Mesenchymal stem cell (in vitro differentiated cells and primary cell): ENCODE measurements around the gene PDGFRB.
A peak's percentile ranks its signal among the peaks of the same experiment; 100 is the strongest.

Experiments
- DNase-seq: peaks from one replicate; pipeline ENCODE4 v3.0.0-alpha.2; 2013
- H2AFZ ChIP-seq: one replicate; pipeline ENCODE4 v1.6.1; 2013; ENCODE audit warnings: low read depth, mild to moderate bottlenecking, control low read depth, inconsistent platforms, low read length, moderate library complexity
- H2AK5ac ChIP-seq: 2 replicates; pipeline ENCODE4 v1.6.1; 2013; ENCODE audit warnings: low read length, moderate library complexity, mild to moderate bottlenecking, inconsistent platforms; ENCODE audit not compliant: severe bottlenecking
- H2BK120ac ChIP-seq: one replicate; pipeline ENCODE4 v1.6.1; 2013; ENCODE audit warnings: low read depth, mild to moderate bottlenecking, inconsistent platforms, low read length, moderate library complexity
- H2BK12ac ChIP-seq, 2 experiments: one replicate each; pipeline ENCODE4 v1.6.1; 2013; ENCODE audit warnings: inconsistent platforms in 2 of 2, low read length in 2 of 2, mild to moderate bottlenecking in 2 of 2, moderate library complexity in 2 of 2, control low read depth in 1 of 2
- H2BK15ac ChIP-seq: one replicate; pipeline ENCODE4 v1.6.1; 2013; ENCODE audit warnings: mild to moderate bottlenecking, low read depth, inconsistent platforms; ENCODE audit not compliant: poor library complexity, severe bottlenecking
- H2BK5ac ChIP-seq: 2 replicates; pipeline ENCODE4 v1.6.1; 2013; ENCODE audit warnings: low read depth, mild to moderate bottlenecking, low read length, control low read depth, inconsistent platforms; ENCODE audit not compliant: poor library complexity, severe bottlenecking
- H3K14ac ChIP-seq, 2 experiments: one replicate each; pipeline ENCODE4 v1.6.1; 2013; ENCODE audit warnings: inconsistent platforms in 2 of 2, low read length in 2 of 2, control low read depth in 1 of 2, mild to moderate bottlenecking in 1 of 2, moderate library complexity in 1 of 2
- H3K18ac ChIP-seq, 2 experiments: one replicate each; pipeline ENCODE4 v1.6.1; 2013; ENCODE audit warnings: inconsistent platforms in 2 of 2, low read length in 2 of 2, control low read depth in 1 of 2, low read depth in 1 of 2, mild to moderate bottlenecking in 1 of 2
- H3K23ac ChIP-seq, 2 experiments: one replicate each; pipeline ENCODE4 v1.6.1; 2013; ENCODE audit warnings: inconsistent platforms in 2 of 2, low read length in 2 of 2, mild to moderate bottlenecking in 2 of 2, moderate library complexity in 2 of 2, control low read depth in 1 of 2
- H3K27ac ChIP-seq: 2 replicates; pipeline ENCODE4 v1.5.1; 2013; ENCODE audit warnings: mild to moderate bottlenecking, moderate library complexity, low read length, control low read depth, inconsistent platforms; ENCODE audit not compliant: poor library complexity, severe bottlenecking
- H3K27me3 ChIP-seq, 2 experiments: 2 replicates each; pipeline versions ENCODE4 v1.6.1 to v1.7.0; 2013; ENCODE audit warnings: low read length in 2 of 2, mild to moderate bottlenecking in 2 of 2, moderate library complexity in 2 of 2, control low read depth in 1 of 2, inconsistent platforms in 1 of 2; ENCODE audit not compliant: control insufficient read depth in 1 of 2, insufficient read depth in 1 of 2
- H3K36me3 ChIP-seq, 2 experiments: 2 replicates each; pipeline versions ENCODE4 v1.6.1 to v1.7.0; 2013; ENCODE audit warnings: low read length in 2 of 2, control low read depth in 1 of 2, inconsistent platforms in 1 of 2, low read depth in 1 of 2, mild to moderate bottlenecking in 1 of 2; ENCODE audit not compliant: insufficient read depth in 2 of 2, control insufficient read depth in 1 of 2
- H3K4ac ChIP-seq, 2 experiments: one replicate each; pipeline ENCODE4 v1.6.1; 2013; ENCODE audit warnings: inconsistent platforms in 2 of 2, low read length in 2 of 2, mild to moderate bottlenecking in 2 of 2, moderate library complexity in 2 of 2, control low read depth in 1 of 2, low read depth in 1 of 2
- H3K4me1 ChIP-seq: 2 replicates; pipeline ENCODE4 v1.6.1; 2013; ENCODE audit warnings: low read depth, low read length, control low read depth; ENCODE audit not compliant: control insufficient read depth, insufficient read depth
- H3K4me2 ChIP-seq: 2 replicates; pipeline ENCODE4 v1.6.1; 2013; ENCODE audit warnings: low read length, mild to moderate bottlenecking, inconsistent platforms; ENCODE audit not compliant: poor library complexity, severe bottlenecking
- H3K4me3 ChIP-seq, 2 experiments: 2 replicates each; pipeline versions ENCODE4 v1.5.1 to v1.7.0; 2013; ENCODE audit warnings: low read length in 2 of 2, mild to moderate bottlenecking in 2 of 2, control low read depth in 1 of 2, low read depth in 1 of 2; ENCODE audit not compliant: insufficient read depth in 1 of 2
- H3K79me1 ChIP-seq: replicated peaks from 2 replicates; pipeline ENCODE4 v1.6.1; 2013; ENCODE audit warnings: mild to moderate bottlenecking, control low read depth, low read length, inconsistent platforms; ENCODE audit not compliant: poor library complexity, severe bottlenecking
- H3K9ac ChIP-seq: 2 replicates; pipeline ENCODE4 v1.7.0; 2013; ENCODE audit warnings: mild to moderate bottlenecking, low read length, moderate library complexity
- H3K9me3 ChIP-seq: 2 replicates; pipeline ENCODE4 v1.7.0; 2013; ENCODE audit warnings: mild to moderate bottlenecking, low read length; ENCODE audit not compliant: control insufficient read depth
- H4K8ac ChIP-seq: one replicate; pipeline ENCODE4 v1.6.1; 2013; ENCODE audit warnings: inconsistent platforms, mild to moderate bottlenecking, low read length, moderate library complexity
- H4K91ac ChIP-seq: one replicate; pipeline ENCODE4 v1.6.1; 2013; ENCODE audit warnings: mild to moderate bottlenecking, low read length, inconsistent platforms
- WGBS: methylation state at CpG from one replicate; pipeline ENCODE4 v1.1.7; 2013; ENCODE audit warnings: mixed read lengths; 5-methylcytosine and 5-hydroxymethylcytosine counted together

PDGFRB gene

DNA sequence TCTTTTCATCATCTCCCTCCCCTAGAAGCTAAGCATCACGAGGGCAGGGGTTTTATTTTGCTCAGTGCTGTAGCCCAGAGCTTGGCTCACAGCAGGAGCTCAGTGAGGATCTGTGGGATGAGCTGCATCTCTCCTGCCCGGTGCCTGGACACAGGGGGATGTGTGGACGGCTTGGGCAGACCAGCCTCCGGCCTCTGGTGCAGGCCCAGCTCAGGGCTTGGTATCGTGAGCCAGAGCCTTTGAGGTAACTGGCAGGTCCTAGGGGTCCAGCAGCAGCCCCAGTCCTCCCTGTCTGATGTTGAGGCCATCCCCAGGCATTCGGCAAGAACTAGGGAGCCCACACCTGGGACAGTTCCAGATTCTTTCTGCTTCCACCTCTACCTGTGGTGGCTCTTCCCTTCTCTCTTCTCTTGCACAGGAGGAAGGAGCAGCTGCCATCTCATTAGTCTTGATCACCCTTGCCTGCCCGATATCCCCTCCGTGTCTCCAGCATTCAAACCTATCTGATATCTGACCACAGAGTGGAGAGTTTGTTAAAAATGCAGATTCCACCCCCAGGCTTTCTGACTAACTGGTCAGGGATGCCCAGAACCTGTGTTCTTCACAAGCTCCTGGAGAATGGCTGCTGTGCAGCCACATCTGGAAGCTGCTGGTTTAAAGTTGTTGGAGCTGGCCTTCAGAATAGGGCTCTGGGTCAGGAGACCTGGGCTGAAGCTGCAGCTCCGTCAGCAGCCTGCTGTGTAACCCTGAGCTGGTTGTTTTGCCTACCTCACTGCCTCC is 26.3 kb upstream of the PDGFRB start:
- H4K91ac ChIP-seq: no peak overlapping the region
- H3K27ac ChIP-seq: no peak overlapping the region
- H3K4me3 ChIP-seq: no peak overlapping the region
- peaks cover 0 to 3% of the 10 kb centered on the region in 2 experiments for H3K27me3 ChIP-seq
- H2AK5ac ChIP-seq: no peak overlapping the region
- no peak overlapping the region for H2BK15ac ChIP-seq
- H3K23ac ChIP-seq: no peak overlapping the region
- H3K9me3 ChIP-seq: no peaks in the 10 kb centered on the region
- H3K79me1 ChIP-seq: no peaks in the 10 kb centered on the region
- H3K14ac ChIP-seq: no peak overlapping the region
- WGBS: 87% methylated on average over 8 of the region's 9 CpGs
- no peak overlapping the region for H3K4me2 ChIP-seq
- peaks cover 5% of the 10 kb centered on the region for H3K4me1 ChIP-seq
- no peak overlapping the region for H2BK120ac ChIP-seq
- H3K18ac ChIP-seq: no peak overlapping the region
- no peak overlapping the region for H3K4ac ChIP-seq
- H2BK12ac ChIP-seq: peak overlapping the region in 1 of 2 experiments; percentile 29
- H2BK5ac ChIP-seq: no peak overlapping the region
- no peak overlapping the region for H4K8ac ChIP-seq
- H3K9ac ChIP-seq: peak overlapping the region; percentile 77
- DNase-seq: no peak
- no peaks in the 10 kb centered on the region for H3K36me3 ChIP-seq
- no peak overlapping the region for H2AFZ ChIP-seq

DNA sequence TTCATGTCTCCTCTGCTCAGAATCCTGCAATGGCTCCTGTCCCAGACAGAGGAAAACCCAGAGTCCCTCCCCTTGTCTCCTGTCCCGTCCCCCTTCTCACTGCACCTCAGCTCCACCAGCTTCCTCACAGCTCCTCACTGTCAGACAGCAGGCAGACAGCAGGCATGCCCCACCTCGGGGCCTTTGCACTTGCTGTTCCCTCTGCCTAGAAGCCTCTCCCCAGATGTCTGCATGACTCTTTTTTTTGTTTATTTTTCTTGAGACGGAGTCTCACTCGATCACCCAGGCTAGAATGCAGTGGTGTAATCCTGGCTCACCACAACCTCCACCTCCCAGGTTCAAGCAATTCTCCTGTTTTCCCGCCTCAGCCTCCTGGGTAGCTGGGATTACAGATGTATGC is 25.4 kb upstream of the PDGFRB start:
- WGBS: 37% methylated on average over 5 of the region's 5 CpGs
- H3K9ac ChIP-seq: peak overlapping the region; percentile 77
- no peak overlapping the region for H3K4me2 ChIP-seq
- H3K9me3 ChIP-seq: no peaks in the 10 kb centered on the region
- no peak overlapping the region for H3K23ac ChIP-seq
- H3K14ac ChIP-seq: no peak overlapping the region
- H3K4me3 ChIP-seq: no peak overlapping the region
- H2BK15ac ChIP-seq: no peak overlapping the region
- H3K79me1 ChIP-seq: no peaks in the 10 kb centered on the region
- H2AK5ac ChIP-seq: no peak overlapping the region
- H3K27ac ChIP-seq: no peak overlapping the region
- H2AFZ ChIP-seq: no peak overlapping the region
- H4K8ac ChIP-seq: no peak overlapping the region
- no peak overlapping the region for H3K4ac ChIP-seq
- peak; percentile 77 for DNase-seq
- no peaks in the 10 kb centered on the region for H3K36me3 ChIP-seq
- no peak overlapping the region for H4K91ac ChIP-seq
- no peaks in the 10 kb centered on the region for H3K27me3 ChIP-seq
- H2BK120ac ChIP-seq: no peak overlapping the region
- peaks cover 9% of the 10 kb centered on the region for H3K4me1 ChIP-seq
- H2BK12ac ChIP-seq: no peak overlapping the region
- no peak overlapping the region for H2BK5ac ChIP-seq
- H3K18ac ChIP-seq: peak overlapping the region in 1 of 2 experiments; percentile 58

DNA sequence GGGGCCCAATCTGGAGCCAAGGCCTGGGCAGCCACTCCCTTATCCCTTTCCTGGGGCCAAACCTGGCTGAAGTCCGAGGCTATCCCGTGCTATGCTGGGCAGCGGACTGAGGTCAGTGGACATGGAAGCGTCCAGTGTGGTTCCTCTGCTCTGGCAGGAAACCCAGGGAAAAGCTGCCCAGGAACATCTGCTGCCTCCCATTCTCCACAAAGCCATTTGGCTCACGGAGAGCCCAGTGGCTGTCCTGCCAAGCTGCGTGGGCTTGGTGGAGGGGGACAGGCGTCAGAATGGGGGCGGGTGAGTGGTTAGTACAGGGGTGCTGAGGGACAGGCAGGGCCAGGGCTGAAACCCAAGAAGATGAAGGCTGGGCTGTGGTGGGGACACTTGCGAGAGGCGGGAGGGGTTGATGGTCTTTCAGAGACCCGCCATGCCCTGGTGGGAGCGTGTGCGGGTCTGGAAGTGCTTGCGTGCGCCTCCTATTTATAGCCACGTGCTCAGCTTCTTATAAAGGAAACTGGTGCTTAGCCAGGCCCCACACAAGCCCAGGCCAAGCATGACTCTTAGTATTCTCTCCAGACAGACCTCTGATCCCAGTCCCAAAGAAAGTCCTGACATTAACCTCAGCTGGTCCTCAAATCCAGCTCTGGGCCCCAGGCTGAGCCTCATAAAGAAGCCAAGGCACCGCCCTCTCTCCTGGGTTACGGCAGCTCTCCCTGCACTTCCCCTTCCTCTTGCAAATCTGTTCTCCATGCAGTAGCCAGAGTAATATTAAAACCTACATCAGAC is 24.8 kb upstream of the PDGFRB start:
- H3K36me3 ChIP-seq: no peaks in the 10 kb centered on the region
- no peaks in the 10 kb centered on the region for H3K79me1 ChIP-seq
- H3K27ac ChIP-seq: no peak overlapping the region
- peak overlapping the region; percentile 37 for H2AK5ac ChIP-seq
- no peak overlapping the region for H2BK5ac ChIP-seq
- H4K8ac ChIP-seq: peak overlapping the region; percentile 47
- H3K27me3 ChIP-seq: no peaks in the 10 kb centered on the region
- no peak overlapping the region for H2BK120ac ChIP-seq
- peak overlapping the region; percentile 77 for H3K9ac ChIP-seq
- H4K91ac ChIP-seq: peak overlapping the region; percentile 64
- peak overlapping the region in 1 of 2 experiments; percentile 46 for H3K4ac ChIP-seq
- peak overlapping the region in 1 of 2 experiments; percentile 25 for H3K4me3 ChIP-seq
- H3K9me3 ChIP-seq: no peaks in the 10 kb centered on the region
- DNase-seq: peak; percentile 27
- 74% methylated on average over 18 of the region's 18 CpGs for WGBS
- H3K23ac ChIP-seq: no peak overlapping the region
- H2BK12ac ChIP-seq: no peak overlapping the region
- peaks cover 10% of the 10 kb centered on the region for H3K4me1 ChIP-seq
- H2AFZ ChIP-seq: peak overlapping the region; percentile 21
- H3K4me2 ChIP-seq: no peak overlapping the region
- H3K18ac ChIP-seq: peak overlapping the region; percentile 58 to 77
- H2BK15ac ChIP-seq: peak overlapping the region; percentile 74
- H3K14ac ChIP-seq: peak overlapping the region in 1 of 2 experiments; percentile 55

DNA sequence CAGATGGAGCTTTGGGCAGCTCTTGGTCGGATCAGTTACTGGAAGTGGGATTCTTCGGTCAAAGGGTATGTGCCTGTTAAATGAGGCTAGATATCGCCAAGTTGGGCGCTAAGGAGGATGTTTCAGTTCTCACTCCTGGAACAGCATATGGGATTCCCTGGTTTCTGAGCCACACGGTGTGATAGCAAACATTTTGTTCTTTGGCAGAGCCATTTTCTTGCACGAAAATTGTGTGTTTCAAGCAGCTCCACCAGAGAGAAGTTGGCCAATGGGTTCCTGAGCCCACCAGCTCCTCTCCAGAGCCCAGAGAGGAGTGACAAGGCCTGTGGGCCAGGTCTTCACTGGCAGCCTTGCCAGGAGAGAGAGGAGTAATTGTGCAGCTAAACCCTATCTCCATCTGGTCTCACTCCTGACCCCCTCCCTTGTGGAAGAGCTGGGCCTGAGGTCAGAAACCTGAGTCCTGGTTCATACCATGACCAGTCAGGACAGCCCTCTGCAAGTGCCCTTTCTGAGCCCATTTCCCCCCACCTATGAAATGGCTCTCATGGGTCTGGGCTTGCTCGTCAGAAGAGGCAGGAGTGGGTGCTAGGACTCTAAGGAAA is 23.5 kb upstream of the PDGFRB start:
- Histone ChIP-seq H4K8ac (no peak overlapping the region), H3K9me3 (no peaks in the 10 kb centered on the region), H3K27ac (no peak overlapping the region), H4K91ac (no peak overlapping the region), H3K79me1 (no peaks in the 10 kb centered on the region), H2BK12ac (no peak overlapping the region), H3K4ac (no peak overlapping the region), H3K4me3 (no peak overlapping the region), H3K4me1 (peaks cover 11% of the 10 kb centered on the region), H2AK5ac (no peak overlapping the region), H3K23ac (no peak overlapping the region), H3K27me3 (no peaks in the 10 kb centered on the region), H3K36me3 (no peaks in the 10 kb centered on the region), H3K14ac (no peak overlapping the region), H3K18ac (no peak overlapping the region), H2BK5ac (no peak overlapping the region), H3K9ac (peak overlapping the region; percentile 77), H2BK120ac (no peak overlapping the region), H2BK15ac (no peak overlapping the region), H2AFZ (no peak overlapping the region), H3K4me2 (no peak overlapping the region)
- no peak for DNase-seq
- 92% methylated on average over 7 of the region's 7 CpGs for WGBS
